Uterus (tissue), 2 donors: ENCODE results near the gene SLC6A15.

Experiments
- CTCF ChIP-seq, 4 experiments: fragments of 200-600 bp in 2 of 4; fragments of 450-650 bp in 2 of 4; sonication (generic) in 2 of 4; IDR thresholded peaks; one replicate each; pipeline ENCODE4 v1.5.1; 2016 to 2019; ENCODE audit warnings: antibody characterized with exemption in 4 of 4, mild to moderate bottlenecking in 2 of 4, moderate library complexity in 1 of 4
- POLR2A ChIP-seq, 2 donors: fragments of 450-650 bp; IDR thresholded peaks; one replicate each; pipeline ENCODE4 v1.6.1; 2016; ENCODE audit warnings: antibody characterized with exemption in 2 of 2, mild to moderate bottlenecking in 1 of 2, moderate library complexity in 1 of 2

- TF ChIP-seq CTCF (IDR thresholded peaks at IDR 0.05) (no peak), POLR2A (IDR thresholded peaks at IDR 0.05) (no peak)
These were observed 95.5 kb downstream of the SLC6A15 start for GRCh38 chr12:84816916-84817695.
